SK-N-SH treated with all-trans-retinoic acid at 6 μM for 48 hours (cell line): ENCODE results near the gene VPS13A.
"Not testable (repeated sequence)": the region's sequence is repeated elsewhere in the genome, so short reads cannot be mapped to it uniquely, and the experiment has no call there.

Source experiments
- ATAC-seq: fragments of 200-7000 bp; cut with Tn5 transposase; 3 replicates; pipeline ENCODE4 v1.9.1; 2020; ENCODE audit warnings: mild to moderate bottlenecking, moderate library complexity
- ARNTL ChIP-seq: fragments of 450-650 bp; formaldehyde crosslinking; IDR thresholded peaks from 2 replicates; pipeline ENCODE4 v1.5.0; 2020; ENCODE audit warnings: low read depth, mild to moderate bottlenecking, moderate library complexity, borderline replicate concordance
- BACH2 ChIP-seq: fragments of 250-450 bp; sonication (Bioruptor Pico); IDR thresholded peaks from 2 replicates; pipeline ENCODE4 v1.9.0; 2021; ENCODE audit warnings: mild to moderate bottlenecking, borderline replicate concordance
- CSDC2 ChIP-seq: fragments of 250-450 bp; sonication (Bioruptor Pico); IDR thresholded peaks from 2 replicates; pipeline ENCODE4 v1.5.0; 2020; ENCODE audit warnings: mild to moderate bottlenecking, moderate library complexity
- ESRRG ChIP-seq: fragments of 250-450 bp; sonication (Bioruptor Pico); IDR thresholded peaks from 2 replicates; pipeline ENCODE4 v1.6.1; 2021; ENCODE audit warnings: mild to moderate bottlenecking
- GLIS3 ChIP-seq: fragments of 250-450 bp; sonication (Bioruptor Pico); IDR thresholded peaks from 2 replicates; pipeline ENCODE4 v1.5.0; 2020; ENCODE audit warnings: mild to moderate bottlenecking, moderate library complexity
- ISL1 ChIP-seq: fragments of 250-450 bp; sonication (Bioruptor Pico); IDR thresholded peaks from 2 replicates; pipeline ENCODE4 v2.1.2; 2022; ENCODE audit warnings: mild to moderate bottlenecking, moderate library complexity
- OSR1 ChIP-seq: fragments of 250-450 bp; sonication (Bioruptor Pico); IDR thresholded peaks from 2 replicates; pipeline ENCODE4 v1.8.0; 2022; ENCODE audit warnings: moderate library complexity, mild to moderate bottlenecking, inconsistent platforms
- PPARA ChIP-seq: fragments of 250-450 bp; sonication (Bioruptor Pico); IDR thresholded peaks from 2 replicates; pipeline ENCODE4 v1.5.0; 2020; ENCODE audit warnings: mild to moderate bottlenecking, borderline replicate concordance
- RARB ChIP-seq: fragments of 250-450 bp; sonication (Bioruptor Pico); IDR thresholded peaks from 2 replicates; pipeline ENCODE4 v1.8.0; 2021; ENCODE audit warnings: mild to moderate bottlenecking, moderate library complexity
- TCF4 ChIP-seq: fragments of 250-450 bp; sonication (Bioruptor Pico); IDR thresholded peaks from 2 replicates; pipeline ENCODE4 v1.8.0; 2021; ENCODE audit warnings: mild to moderate bottlenecking, moderate library complexity, borderline replicate concordance
- ZFP3 ChIP-seq: fragments of 250-450 bp; sonication (Bioruptor Pico); IDR thresholded peaks from 2 replicates; pipeline ENCODE4 v1.5.0; 2020; ENCODE audit warnings: mild to moderate bottlenecking, moderate library complexity
- ZFP30 ChIP-seq: fragments of 450-650 bp; formaldehyde crosslinking; IDR thresholded peaks from 2 replicates; pipeline ENCODE4 v1.5.0; 2022; ENCODE audit warnings: mild to moderate bottlenecking, moderate library complexity
- ZNF70 ChIP-seq: fragments of 450-650 bp; formaldehyde crosslinking; IDR thresholded peaks from 2 replicates; pipeline ENCODE4 v1.5.0; 2020; ENCODE audit warnings: mild to moderate bottlenecking, moderate library complexity
- ZNF8 ChIP-seq: fragments of 450-650 bp; formaldehyde crosslinking; IDR thresholded peaks from 2 replicates; pipeline ENCODE4 v1.5.0; 2020; ENCODE audit warnings: mild to moderate bottlenecking, moderate library complexity
- TF ChIP-seq, protein P1 (sequence below): fragments of 250-450 bp; sonication (Bioruptor Pico); IDR thresholded peaks from 2 replicates; pipeline ENCODE4 v1.5.1; 2021; ENCODE audit warnings: mild to moderate bottlenecking, moderate library complexity
- TF ChIP-seq, protein P2 (sequence below): fragments of 250-450 bp; sonication (Bioruptor Pico); IDR thresholded peaks from 2 replicates; pipeline ENCODE4 v1.8.0; 2021; ENCODE audit warnings: low read depth, mild to moderate bottlenecking, moderate library complexity, borderline replicate concordance
- TF ChIP-seq, protein P3 (sequence below): fragments of 250-450 bp; sonication (Bioruptor Pico); IDR thresholded peaks from 2 replicates; pipeline ENCODE4 v1.8.0; 2020; ENCODE audit warnings: mild to moderate bottlenecking, moderate library complexity, borderline replicate concordance
- TF ChIP-seq, protein P4 (sequence below): fragments of 250-450 bp; sonication (Bioruptor Pico); IDR thresholded peaks from 2 replicates; pipeline ENCODE4 v1.5.0; 2020; ENCODE audit warnings: mild to moderate bottlenecking, moderate library complexity

VPS13A gene

DNA sequence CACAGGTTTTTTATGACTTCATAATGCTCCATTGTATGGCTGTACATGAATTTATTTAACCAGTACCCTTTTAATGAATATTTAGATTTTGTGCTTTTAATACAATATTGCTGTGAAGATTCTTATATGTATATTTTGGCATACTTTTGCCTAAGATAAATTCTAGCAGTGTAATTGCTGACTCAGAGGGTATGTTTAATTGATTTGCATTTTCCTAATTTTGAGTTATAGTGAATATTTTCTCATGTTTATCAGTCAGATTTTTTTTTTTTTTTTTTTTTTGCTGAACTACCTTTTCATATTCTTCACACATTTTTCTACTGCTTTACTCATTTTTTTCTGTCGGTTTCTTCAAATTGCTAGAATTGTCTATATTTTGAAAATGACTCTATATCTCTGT, 222.6 kb downstream of the VPS13A start:
- ATAC-seq: no peak
- TF ChIP-seq CSDC2 (CRISPR knock-in tag) (no peak), ZNF8 (CRISPR knock-in tag) (no peak), ISL1 (no peak), GLIS3 (CRISPR knock-in tag) (no peak), ZFP3 (CRISPR knock-in tag) (no peak), ESRRG (CRISPR knock-in tag) (no peak)
- TF ChIP-seq, protein P1, sequence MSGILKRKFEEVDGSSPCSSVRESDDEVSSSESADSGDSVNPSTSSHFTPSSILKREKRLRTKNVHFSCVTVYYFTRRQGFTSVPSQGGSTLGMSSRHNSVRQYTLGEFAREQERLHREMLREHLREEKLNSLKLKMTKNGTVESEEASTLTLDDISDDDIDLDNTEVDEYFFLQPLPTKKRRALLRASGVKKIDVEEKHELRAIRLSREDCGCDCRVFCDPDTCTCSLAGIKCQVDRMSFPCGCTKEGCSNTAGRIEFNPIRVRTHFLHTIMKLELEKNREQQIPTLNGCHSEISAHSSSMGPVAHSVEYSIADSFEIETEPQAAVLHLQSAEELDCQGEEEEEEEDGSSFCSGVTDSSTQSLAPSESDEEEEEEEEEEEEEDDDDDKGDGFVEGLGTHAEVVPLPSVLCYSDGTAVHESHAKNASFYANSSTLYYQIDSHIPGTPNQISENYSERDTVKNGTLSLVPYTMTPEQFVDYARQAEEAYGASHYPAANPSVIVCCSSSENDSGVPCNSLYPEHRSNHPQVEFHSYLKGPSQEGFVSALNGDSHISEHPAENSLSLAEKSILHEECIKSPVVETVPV (CRISPR knock-in tag): no peak

DNA sequence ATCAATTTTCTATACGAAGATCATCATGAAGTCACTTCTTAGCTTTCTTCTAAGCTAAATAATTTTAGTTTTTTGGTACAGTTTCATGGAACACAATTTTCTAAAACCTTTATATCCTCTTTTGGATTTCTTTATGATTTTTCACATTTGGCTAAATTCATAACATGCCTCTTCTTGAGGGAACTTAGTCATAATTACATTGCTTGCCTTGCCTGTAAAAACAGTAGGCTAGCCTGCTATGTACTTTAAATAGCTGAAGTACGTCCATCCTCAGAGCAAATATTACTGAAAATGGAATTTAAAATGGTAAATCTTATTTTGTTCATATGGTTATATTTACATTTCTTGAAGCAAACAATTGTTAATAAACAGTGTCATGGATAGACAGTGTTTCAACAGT, 225.0 kb downstream of the VPS13A start:
- no peak for TF ChIP-seq ZNF70 (CRISPR knock-in tag)
- no peak for TF ChIP-seq OSR1 (CRISPR knock-in tag)
- no peak for TF ChIP-seq ISL1
- TF ChIP-seq BACH2: no peak
- peak; percentile 80 for ATAC-seq

DNA sequence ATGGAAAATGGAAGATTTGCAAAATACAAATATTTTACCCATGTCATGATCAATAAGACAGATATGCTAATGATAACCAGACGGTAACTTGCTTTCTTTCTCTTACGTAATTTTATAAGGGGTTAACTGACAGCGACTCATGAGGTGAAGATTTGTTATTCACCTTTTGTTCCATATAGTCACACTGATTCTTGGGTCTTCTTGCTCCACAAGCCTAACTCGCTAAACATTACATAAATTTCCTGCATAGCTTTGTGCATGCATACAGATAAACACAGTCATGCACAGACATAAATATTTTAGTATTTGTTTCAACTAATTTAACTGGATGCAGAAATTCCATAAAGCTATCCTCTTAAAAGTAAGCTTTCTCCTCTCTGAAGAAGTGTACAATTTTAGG, 225.9 kb downstream of the VPS13A start:
- TF ChIP-seq CSDC2 (CRISPR knock-in tag) (no peak), TCF4 (no peak), ISL1 (no peak), ESRRG (CRISPR knock-in tag) (no peak), BACH2 (no peak), ARNTL (CRISPR knock-in tag) (no peak), ZNF8 (CRISPR knock-in tag) (no peak)
- TF ChIP-seq, protein P2, sequence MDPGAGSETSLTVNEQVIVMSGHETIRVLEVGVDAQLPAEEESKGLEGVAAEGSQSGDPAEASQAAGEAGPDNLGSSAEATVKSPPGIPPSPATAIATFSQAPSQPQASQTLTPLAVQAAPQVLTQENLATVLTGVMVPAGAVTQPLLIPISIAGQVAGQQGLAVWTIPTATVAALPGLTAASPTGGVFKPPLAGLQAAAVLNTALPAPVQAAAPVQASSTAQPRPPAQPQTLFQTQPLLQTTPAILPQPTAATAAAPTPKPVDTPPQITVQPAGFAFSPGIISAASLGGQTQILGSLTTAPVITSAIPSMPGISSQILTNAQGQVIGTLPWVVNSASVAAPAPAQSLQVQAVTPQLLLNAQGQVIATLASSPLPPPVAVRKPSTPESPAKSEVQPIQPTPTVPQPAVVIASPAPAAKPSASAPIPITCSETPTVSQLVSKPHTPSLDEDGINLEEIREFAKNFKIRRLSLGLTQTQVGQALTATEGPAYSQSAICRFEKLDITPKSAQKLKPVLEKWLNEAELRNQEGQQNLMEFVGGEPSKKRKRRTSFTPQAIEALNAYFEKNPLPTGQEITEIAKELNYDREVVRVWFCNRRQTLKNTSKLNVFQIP (CRISPR knock-in tag): no peak
- TF ChIP-seq, protein P3, sequence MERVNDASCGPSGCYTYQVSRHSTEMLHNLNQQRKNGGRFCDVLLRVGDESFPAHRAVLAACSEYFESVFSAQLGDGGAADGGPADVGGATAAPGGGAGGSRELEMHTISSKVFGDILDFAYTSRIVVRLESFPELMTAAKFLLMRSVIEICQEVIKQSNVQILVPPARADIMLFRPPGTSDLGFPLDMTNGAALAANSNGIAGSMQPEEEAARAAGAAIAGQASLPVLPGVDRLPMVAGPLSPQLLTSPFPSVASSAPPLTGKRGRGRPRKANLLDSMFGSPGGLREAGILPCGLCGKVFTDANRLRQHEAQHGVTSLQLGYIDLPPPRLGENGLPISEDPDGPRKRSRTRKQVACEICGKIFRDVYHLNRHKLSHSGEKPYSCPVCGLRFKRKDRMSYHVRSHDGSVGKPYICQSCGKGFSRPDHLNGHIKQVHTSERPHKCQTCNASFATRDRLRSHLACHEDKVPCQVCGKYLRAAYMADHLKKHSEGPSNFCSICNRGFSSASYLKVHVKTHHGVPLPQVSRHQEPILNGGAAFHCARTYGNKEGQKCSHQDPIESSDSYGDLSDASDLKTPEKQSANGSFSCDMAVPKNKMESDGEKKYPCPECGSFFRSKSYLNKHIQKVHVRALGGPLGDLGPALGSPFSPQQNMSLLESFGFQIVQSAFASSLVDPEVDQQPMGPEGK (CRISPR knock-in tag): no peak
- TF ChIP-seq, all 23 proteins: peak for 0
- ATAC-seq: peak; percentile 46; the same call in 2 of the 3 replicates

DNA sequence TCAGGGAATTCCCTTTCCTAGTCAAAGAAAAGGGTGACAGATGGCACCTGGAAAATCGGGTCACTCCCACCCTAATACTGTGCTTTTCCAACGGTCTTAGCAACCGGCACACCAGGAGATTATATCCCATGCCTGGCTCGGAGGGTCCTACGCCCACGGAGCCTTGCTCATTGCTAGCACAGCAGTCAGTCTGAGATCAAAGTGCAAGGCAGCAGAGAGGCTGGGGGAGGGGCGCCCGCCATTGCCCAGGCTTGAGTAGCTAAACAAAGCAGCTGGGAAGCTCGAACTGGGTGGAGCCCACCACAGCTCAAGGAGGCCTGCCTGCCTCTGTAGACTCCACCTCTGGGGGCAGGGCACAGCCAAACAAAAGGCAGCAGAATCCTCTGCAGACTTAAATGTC, 231.2 kb downstream of the VPS13A start:
- ATAC-seq: not testable (repeated sequence)

DNA sequence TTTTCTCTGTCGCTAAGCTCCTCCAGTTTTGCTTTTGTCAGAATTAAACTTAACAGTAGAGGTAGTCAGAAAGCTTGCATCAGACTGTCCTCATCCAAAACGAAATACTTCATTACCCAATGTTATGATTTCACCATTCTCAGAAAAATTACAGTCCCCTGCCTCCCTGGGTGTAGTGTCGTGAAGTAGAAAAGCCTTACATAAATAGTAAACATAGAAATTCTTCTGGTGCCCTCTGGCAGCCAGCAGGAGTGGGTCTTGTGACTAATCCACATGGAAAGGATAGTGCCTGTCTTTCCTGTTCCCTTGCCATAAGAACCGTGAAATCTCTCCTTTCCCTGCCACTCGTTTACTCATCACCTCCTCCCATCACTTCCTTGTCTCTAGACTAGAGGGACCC, 240.2 kb downstream of the VPS13A start:
- ATAC-seq: no peak
- TF ChIP-seq, protein P3 (CRISPR knock-in tag): no peak
- TF ChIP-seq OSR1 (CRISPR knock-in tag) (no peak), RARB (no peak), BACH2 (no peak), PPARA (no peak), GLIS3 (CRISPR knock-in tag) (no peak), ZFP3 (CRISPR knock-in tag) (no peak), ZFP30 (CRISPR knock-in tag) (no peak)
- TF ChIP-seq, protein P4, sequence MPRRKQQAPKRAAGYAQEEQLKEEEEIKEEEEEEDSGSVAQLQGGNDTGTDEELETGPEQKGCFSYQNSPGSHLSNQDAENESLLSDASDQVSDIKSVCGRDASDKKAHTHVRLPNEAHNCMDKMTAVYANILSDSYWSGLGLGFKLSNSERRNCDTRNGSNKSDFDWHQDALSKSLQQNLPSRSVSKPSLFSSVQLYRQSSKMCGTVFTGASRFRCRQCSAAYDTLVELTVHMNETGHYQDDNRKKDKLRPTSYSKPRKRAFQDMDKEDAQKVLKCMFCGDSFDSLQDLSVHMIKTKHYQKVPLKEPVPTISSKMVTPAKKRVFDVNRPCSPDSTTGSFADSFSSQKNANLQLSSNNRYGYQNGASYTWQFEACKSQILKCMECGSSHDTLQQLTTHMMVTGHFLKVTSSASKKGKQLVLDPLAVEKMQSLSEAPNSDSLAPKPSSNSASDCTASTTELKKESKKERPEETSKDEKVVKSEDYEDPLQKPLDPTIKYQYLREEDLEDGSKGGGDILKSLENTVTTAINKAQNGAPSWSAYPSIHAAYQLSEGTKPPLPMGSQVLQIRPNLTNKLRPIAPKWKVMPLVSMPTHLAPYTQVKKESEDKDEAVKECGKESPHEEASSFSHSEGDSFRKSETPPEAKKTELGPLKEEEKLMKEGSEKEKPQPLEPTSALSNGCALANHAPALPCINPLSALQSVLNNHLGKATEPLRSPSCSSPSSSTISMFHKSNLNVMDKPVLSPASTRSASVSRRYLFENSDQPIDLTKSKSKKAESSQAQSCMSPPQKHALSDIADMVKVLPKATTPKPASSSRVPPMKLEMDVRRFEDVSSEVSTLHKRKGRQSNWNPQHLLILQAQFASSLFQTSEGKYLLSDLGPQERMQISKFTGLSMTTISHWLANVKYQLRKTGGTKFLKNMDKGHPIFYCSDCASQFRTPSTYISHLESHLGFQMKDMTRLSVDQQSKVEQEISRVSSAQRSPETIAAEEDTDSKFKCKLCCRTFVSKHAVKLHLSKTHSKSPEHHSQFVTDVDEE (CRISPR knock-in tag): no peak
- TF ChIP-seq, protein P1 (CRISPR knock-in tag): no peak
- TF ChIP-seq, all 23 proteins: peak for 0
